Mesangial cell (primary cell): ENCODE measurements around the gene TMEM184A. TPM values are rescaled to one million over a fixed set of nuclear protein-coding genes. Genes with fewer than 3 reads are reported as not detected.

ENCODE experiments used
- total RNA-seq: library from RNA; depleted of rRNA; stranded (reverse); fragments of >200 nt; gene quantifications from 2 replicates; pipeline ENCODE4 v1.2.3, GENCODE V29; 2015

The TMEM184A gene
- 4.1 and 4.4 TPM in 2 replicates for total RNA-seq

DNA sequence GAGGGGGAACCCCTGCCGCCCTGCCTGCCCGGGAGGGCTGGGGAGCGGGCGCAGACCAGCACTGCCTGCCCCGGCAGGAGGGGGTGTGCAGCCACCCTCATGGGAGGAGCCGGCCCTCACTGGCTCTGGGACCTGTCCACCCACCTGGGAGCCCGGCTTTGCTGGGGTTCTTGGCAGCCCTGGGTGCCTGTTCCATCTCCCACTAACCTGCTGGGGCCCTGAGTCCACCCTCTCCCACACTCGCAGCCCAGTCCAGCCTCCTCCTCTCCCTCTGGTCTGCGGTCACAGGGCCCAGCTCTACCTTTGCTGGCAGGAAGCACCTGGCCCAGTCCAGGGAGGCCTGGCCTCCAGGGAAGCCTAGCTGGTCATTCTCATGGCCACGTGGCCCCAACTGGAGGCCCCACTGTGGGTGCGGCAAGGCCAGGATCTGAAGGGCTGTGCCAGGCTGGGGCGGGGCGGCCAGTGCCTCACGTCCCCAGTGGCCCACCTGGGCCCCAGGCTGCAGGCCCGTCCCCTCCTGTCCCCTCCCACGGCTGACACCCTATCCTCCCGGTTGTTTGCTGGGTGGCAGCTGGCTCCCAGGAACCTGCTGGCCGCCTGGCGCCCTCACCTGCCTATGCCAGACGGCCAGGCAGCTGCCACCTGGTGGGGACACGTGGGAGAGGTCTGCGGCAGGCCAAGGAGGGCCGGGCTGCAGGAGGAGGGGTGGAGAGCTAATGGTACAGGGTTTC lies at the start of gene TMEM184A:
Gene TMEM184A (minus strand): TSS at position 393 of the 731 bp plus-strand sequence. CDS start 721 bp downstream, outside the sequence.

DNA sequence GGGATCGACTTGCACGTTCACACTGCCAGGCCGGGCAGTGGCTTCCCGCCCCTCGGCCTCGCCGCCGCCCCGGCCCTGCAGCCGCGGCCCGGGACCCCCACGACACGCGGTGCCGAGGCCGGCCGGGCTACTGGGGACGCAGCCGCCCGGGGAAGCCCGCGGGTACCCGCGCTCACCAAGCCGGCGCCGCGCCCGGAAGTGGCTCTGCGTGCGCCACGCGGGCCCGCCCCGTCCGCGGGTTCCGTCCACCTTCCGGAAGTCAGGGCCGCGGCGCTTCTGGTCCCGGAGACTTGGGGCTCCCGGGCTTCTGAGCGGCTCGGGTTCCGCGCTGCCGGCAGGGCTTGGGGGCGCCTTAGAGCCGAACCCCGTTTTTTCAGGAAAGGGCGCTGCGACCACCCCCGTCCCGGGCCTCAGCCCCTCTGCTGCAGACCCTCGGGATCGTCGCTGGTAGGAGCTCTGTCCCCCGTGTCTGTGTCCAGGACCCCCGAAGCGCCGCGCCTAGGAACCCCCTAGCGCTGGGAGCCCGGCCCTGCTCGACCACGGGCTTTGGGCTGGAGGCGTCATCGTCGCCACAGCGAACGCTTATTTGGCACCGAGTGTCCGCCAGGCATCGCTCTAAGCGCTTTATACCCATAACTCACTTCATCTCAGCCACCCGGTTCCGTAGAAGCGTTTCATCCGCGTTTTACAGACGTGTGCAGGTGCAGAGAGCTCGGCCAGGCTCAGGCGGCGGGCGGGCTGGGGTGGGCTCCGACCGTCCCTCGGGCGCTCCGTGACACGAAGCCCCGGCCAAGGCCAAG lies 14.0 kb upstream of the TMEM184A start, which contains the start of gene PSMG3:
Gene PSMG3 (minus strand): TSS at position 200 of the 800 bp plus-strand sequence. CDS start 693 bp downstream, outside the sequence.

DNA sequence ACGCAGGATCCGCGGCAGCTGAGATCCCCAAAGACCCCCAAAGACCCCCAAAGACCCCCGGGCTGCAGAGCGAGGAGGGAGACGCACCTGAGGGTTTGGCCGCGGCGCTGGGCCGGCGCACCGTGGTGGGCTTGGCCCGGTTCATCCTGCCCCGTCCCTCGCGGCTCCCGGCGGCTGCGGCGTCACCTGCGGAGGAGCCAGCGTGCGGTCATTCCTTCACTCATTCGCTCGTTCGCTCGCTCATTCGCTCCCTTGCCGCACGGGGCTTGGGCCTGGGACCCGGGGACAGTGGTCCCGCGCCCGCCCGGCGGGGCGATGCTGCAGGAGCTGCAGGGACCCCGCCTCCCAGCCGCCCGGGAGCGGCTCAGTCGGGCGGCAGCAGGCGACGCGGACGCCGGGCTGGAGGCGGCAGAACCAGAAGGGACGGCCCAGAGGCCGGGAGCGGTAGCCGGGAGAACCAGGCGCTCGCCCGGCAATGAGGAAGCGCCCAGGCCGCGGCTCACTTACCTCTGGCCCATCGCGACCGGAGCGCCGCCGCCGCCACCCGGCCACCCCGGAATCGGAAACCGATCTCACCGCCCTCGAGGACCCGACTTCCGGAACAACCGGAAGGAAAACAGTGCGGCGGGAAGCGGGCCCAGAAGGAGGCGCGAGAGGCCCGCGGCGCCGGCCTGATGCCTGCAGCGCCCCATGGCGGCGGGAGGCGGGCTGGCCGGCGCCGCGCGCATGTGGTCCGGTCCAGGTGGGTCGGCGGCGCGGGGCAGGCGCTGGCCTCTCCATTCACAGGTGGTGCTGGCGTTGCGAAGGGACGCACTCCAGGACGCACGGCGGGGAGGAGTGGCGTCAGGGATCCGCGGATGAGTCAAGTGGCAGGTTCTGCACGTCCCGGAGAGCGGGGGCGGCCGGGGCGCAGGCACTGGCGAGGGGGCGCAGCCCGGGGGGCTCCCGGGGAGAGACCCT lies 51.9 kb downstream of the TMEM184A start, which contains the start of gene INTS1:
Gene INTS1 (minus strand): TSS at position 574 of the 960 bp plus-strand sequence. CDS start 429 bp downstream, at position 145.

Other genes starting within 250 kb of the TMEM184A start
- 14.7 and 20.7 TPM in 2 replicates for gene MICALL2, start 96.7 kb downstream of the TMEM184A start, total RNA-seq
- gene INTS1, start 51.8 kb downstream of the TMEM184A start, total RNA-seq = 133 and 143 TPM in 2 replicates
- 10.3 and 21.8 TPM in 2 replicates for gene MAFK, start 25.5 kb downstream of the TMEM184A start, total RNA-seq
- gene PSMG3, start 13.8 kb upstream of the TMEM184A start, total RNA-seq = 46.0 and 69.3 TPM in 2 replicates
- 0.49 and 2.8 TPM in 2 replicates for gene ELFN1, start 114.1 kb upstream of the TMEM184A start, total RNA-seq